HG03103 (cell line): ENCODE data around the gene ZNF627.
"Not testable (repeated sequence)": the region's sequence is repeated elsewhere in the genome, so short reads cannot be mapped to it uniquely, and the experiment has no call there.

Source experiments
- ATAC-seq: cut with Tn5 transposase; IDR thresholded peaks from one replicate; pipeline ENCODE4 v1.9.1; 2021; ENCODE audit warnings: low read depth; ENCODE audit not compliant: unreplicated experiment

Gene ZNF627

DNA sequence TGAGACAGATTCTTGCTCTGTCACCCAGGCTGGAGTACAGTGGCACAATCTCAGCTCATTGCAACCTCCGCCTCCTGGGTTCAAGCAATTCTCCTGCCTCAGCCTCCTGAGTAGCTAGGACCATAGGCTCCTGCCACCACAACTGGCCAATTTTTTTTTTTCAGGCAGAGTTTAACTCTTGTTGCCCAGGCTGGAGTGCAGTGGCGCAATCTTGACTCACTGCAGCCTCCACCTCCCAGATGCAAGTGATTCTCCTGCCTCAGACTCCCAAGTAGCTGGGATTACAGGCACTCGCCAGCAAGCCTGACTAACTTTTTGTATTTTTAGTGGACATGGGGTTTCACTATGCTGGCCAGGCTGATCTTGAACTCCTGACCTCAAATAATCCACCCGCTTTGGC, 23.5 kb upstream of the ZNF627 start:
- ATAC-seq: not testable (repeated sequence)

DNA sequence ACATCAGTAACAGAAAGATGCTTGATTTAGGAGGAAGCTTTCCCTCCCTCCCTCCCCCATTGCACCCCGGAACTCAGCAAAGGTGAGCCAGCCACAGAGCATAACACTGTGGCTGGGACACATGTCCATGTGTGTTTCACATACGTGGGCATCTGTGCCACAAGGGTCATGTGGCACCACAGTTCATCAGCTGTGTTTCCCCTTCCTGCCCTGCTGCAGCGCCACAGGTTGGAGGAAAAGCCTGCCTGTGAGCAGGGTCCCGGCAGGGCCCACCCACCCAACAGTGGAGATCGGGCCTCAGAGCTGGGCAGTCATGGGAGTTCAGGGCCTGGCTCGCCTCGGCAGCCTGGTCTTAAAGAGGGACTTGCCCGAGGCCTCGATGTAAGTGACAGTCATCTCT, 22.6 kb upstream of the ZNF627 start:
- no peak for ATAC-seq

DNA sequence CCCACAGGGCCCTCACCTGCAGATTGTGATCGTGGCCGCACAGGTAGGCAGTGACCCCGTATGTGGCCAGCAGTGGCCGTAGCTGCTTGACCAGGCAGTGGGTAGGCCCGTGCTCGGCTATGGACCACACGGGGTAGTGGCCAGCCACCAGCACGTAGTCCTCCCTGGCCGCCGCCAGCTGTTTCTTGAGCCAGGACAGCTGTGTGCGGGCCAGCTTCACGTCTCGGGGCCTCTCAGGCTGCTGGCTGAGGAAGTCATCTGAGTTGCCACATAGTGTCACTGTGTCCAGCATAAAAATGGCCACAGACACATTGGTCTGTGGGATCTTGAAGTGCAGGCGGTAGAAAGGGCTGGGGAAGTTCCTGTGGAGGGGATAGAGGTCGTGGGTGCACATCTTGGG, 21.1 kb upstream of the ZNF627 start:
- no peak for ATAC-seq

DNA sequence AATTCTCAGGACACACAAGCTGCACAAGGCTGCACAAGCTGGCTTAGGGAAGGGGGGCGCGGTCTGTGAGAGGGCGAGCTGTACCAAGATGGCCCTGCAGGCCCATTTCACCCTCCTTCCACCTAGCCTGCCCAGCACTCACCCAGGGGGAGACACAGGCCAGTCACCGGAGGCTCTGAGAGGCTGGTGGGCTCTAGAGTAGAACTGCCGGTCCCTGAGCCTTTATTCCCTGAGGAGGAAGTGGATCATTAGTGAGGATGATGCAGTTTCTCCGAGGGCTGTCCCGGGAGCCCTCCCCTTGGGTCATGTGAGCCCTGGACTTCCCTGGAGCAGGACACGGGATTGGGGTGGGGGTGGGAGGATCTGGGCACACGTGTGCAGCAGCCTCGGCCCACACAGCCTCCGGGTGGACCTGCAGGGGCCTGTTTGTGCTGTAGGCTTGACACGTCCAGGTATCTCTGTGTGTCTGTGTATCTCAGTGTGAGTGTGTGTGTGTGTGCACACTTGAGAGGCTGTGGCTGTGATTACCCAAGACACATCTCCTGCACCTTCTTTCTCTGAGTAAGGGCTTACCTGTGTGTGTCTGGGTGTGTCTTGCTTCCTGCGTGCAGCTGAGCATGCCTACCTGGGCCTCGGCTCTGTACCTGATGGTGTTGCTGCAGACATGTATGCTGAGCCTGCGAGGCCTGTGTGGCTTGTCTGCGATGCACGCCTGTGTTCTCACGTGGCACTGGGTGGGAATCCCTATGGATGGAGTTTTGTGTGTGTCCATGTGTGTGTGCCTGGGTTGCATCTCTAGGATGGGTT, 19.6 kb upstream of the ZNF627 start, which contains the start of gene ACP5:
Gene ACP5 (minus strand): TSS at position 195 of the 807 bp plus-strand sequence. CDS start 328 bp downstream, outside the sequence.
- ATAC-seq: no peak

DNA sequence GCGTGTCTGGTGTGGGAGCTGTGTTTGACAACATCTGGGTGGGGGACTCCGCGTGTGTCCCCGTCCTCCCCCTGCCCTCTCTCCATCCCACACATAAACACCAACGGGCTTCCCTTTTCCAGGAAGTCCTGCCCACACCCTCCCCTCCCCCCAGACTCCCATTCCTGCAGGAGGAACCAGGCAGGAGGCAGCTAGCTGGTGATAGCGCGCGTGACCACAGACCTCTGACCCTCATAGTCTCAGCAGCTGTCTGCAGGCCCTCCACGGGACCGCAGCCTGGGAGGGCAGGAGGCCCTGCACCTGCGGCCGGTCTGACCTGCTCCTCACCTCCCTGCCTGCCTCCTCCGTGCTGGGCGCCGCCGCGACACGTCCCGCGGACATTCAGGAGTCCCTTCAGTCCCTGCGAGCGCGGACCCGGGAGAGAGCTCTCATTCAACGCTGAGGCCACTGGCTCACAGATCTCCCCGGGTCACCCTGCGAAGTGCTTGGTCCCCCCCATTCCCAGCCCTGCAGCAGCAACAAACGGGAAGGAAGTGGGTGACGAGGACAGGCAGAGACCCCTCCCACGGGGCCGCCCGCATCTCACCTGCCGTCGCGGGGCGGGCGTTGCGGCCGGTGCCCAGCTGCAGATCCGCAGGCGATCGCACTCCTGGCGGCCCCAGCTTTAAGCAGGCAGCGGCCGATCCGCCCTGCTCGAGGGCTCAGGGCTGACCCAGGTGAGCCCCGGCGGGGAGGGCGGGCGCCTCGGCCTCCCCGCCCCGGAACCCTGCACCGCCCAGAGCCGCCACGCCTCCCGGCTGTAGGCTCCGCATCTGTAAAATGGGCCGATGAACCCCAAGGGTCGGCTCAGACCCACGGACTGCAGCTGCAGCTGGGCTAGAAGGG, 18.8 kb upstream of the ZNF627 start:
- ATAC-seq: no peak

DNA sequence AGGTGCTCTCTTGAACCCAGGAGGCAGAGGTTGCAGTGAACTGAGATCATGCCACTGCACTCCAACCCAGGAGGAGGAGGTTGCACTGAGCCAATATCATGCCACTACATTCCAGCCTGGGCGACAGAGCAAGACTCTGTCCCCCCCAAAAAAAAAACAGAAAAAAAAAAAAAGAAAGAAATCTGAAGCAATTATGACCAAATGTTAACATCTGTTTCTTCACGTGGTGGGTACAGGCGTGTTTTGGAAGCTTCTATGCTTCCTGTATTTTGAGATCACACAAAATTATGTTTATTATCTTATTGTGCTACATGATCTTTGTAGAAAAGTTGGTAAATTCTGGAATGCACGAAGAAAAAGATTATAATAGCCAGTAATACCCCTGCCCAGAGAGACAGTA, 17.2 kb upstream of the ZNF627 start:
- ATAC-seq: no peak

DNA sequence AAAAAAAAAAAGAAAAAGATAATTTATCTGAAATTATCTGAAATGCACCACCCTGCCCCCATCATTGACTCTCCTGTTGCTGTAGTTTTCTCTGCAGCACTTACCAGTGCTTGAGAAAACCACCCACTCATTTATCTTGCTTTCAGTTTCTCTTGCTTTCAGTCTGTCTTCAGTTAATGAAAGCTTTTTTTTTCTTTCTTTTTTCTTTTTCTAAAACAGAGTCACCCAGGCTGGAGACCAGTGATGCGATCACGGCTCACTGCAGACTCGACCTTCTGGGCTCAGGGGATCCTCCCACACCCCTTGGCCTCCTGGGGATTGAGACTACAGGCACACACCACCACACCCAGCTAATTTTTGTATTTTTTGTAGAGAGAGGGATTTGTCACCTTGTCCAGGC, 15.5 kb upstream of the ZNF627 start:
- peak; percentile 56 for ATAC-seq

DNA sequence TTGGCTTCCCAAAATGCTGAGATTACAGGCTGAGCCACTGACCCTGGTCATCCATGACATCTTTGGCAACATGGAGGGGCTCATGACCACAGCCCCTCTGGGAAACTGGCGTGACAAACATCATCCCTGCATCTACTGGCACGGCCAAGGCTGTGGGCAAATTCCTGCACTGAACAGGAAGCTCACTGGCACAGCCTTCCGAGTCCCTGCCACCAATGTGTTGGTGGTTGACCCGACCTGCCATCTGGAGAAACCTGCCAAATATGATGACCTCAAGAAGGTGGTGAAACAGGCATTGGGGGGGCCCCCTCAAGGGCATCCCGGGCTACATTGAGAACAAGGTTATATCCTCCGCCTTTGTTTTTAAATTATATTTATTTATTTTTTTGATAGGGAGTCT, 11.0 kb upstream of the ZNF627 start:
- no peak for ATAC-seq

DNA sequence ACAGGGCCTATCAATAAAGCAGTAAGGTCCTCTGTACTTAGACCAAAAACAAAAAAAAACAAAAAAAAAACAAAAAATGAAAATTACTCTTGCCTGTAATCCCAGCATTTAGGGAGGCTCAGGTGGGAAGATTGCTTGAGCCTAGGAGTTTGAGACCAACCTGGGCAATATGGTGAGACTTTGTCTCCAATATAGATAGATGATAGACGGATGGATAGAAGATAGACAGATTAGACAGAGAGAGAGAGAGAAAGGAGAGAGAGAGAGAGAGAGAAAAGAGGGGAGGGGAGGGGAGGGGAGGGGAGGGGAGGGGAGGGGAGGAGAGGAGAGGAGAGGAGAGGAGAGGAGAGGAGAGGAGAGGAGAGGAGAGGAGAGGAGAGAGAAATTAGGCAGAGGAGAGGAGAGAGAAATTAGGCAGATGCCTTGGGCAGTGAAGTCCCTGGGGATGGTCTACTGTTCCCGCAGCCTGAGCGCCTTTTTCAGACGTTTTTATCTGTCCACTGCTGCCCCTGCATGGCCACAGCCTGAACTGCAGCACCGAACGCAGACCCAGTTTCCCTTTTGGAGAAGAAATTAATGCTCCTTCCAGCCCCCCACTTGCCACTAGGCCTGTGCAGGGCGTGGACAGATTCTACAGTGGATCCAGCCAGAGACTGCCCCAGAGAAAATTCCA, 9.8 kb upstream of the ZNF627 start:
- no peak for ATAC-seq

DNA sequence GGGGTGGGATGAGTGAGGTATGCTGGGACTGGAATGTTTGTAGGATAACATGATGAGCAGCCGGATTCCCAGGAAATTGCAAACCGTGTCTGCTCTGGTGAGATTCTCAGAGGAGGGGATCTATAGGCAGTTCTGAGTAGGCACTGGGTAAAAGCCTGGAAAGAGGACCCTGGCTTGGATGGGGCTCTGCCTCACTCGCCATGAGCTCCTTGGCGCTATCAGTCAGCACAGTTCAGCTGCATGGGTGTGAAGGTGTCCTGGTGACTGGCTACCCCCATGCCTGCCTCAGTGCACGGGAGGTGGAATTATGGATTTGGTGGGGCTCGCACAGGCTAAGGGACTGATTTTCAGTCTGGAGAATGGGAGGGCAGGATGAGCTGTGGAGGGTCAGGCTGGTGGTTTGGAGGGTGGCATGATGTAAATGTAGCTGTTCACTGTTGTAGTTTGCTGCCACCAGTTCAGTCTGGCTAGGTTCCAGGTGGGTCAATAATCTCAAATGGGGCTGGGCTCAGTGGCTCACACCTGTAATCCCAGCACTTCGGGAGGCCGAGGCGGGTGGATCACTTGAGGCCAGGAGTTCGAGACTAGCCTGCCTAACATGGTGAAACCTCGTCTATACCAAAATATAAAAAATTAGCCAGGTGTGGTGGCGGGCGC, 9.2 kb upstream of the ZNF627 start:
- ATAC-seq: no peak

DNA sequence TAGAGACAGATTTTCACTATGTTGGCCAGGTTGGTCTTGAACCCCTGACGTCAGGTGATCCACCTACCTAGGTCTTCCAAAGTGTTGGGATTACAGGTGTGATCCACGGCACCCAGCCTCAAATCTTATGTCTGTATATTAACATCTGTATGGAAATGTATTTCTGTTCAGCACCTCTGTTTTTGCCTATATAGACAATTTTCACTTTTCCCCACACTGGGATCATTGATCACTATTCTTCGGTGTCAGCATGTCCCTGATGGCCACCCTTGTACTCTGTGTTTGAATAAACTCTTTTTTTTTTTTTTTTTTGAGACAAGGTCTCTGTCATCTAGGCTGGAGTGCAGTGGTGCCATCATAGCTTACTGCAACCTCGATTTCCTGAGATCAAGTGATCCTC, 3.2 kb upstream of the ZNF627 start:
- ATAC-seq: no peak

DNA sequence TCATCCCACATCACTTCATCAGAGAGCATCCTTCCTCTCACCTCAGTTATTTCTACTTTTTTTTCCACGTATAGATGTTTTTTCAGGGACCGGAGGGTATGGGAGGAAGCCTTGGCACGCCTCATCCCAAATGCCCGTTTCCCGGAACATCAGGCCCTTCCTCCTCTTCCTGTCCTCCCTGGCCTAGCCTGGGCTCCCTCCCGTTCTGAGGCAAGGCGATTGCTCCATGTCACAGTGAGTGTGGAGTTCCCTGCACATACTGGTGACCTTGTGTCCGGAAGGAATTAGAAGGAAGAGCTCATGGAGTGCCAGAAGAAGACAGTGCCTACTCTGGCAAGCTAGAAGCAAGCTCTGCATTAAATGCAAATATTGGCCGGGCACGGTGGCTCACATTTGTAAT, 1.1 kb upstream of the ZNF627 start:
- no peak for ATAC-seq

DNA sequence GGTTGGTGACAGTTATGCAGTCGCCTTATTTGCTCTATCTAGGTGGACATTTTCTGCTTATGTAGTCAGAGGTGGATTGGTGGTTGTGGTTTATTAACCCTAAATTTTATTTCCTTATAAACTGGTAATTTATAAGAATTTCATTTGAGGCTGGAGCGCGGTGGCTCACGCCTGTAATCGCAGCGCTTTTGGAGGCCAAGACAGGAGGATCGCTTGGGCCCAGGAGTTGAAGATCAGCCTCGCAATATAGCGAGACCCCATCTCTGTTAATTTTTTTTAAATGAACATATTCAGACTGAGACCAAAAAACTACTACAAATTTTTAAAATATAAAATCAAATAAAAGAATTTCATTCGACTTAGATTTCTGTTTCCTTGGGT, 810 bp downstream of the ZNF627 start:
- ATAC-seq: no peak

DNA sequence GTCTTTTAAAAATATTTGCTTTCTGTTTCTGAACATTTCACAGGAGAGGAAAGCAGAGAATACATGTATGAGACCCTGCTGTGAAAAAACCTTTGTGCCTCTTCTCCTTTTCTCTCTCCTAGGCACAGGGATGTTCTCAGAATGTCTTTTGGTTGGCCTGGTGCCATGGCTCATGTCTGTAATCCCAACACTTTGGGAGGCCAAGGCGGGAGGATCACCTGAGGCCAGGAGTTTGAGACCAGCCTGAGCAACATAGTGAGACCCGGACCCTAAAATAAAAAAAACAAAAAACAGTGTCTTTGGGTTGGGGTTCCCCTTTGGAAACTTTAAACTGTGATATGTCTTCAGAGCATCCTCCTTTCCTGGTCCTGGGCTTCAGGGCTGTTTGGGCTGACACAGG, 1.5 kb downstream of the ZNF627 start:
- no peak for ATAC-seq

DNA sequence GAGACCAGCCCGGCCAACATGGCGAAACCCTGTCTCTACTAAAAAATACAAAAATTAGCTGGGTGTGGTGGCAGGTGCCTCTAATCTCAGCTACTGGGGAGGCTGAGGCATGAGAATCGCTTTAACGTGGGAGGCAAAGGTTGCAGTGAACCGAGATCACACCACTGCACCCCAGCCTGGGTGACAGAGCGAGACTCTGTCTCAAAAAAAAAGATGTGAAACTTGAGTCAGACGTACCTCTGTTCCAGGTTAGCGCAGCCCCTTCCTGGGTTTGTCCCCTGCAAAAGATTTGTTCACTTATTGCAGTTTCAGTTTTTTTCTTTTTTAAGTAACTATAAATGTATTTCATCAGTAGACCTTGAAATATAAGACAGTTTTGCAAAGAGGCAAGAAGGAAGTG, 2.4 kb downstream of the ZNF627 start:
- ATAC-seq: not testable (repeated sequence)

DNA sequence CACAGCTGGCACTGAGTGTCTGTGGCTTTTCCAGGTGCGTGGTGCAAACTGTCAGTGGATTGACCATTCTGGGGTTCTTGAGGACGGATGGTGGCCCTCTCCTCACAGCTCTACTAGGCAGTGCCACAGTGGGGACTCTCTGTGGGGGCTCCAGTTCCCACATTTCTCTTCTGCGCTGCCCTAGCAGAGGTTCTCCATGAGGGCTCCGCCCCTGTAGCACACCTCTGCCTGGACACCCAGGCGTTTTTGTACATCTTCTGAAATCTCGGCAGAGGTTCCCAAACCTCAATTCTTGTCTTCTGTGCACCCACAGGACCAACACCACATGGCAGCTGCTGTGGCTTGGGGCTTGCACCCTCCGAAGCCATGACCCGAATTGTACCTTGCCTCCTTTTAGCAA, 9.2 kb downstream of the ZNF627 start:
- no peak for ATAC-seq

DNA sequence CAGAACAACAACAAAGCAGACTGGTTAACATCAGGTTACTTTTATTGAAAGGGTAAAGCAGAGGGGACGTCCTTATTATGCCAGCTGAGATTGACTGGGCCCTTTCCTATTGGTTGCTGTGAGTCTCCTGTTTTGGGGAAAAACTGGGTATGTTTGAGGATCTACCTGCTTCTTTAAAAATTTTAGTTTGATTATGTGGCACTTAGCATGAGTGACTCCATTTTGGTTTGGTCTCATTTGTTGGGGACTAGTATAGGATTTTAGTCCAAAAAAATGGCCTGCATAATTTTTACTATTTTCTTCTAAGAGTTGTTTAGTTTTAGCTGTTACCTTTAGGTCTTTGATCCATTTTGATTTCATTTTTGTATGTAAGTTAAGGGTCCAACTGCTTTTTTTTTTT, 14.4 kb downstream of the ZNF627 start:
- no peak for ATAC-seq

DNA sequence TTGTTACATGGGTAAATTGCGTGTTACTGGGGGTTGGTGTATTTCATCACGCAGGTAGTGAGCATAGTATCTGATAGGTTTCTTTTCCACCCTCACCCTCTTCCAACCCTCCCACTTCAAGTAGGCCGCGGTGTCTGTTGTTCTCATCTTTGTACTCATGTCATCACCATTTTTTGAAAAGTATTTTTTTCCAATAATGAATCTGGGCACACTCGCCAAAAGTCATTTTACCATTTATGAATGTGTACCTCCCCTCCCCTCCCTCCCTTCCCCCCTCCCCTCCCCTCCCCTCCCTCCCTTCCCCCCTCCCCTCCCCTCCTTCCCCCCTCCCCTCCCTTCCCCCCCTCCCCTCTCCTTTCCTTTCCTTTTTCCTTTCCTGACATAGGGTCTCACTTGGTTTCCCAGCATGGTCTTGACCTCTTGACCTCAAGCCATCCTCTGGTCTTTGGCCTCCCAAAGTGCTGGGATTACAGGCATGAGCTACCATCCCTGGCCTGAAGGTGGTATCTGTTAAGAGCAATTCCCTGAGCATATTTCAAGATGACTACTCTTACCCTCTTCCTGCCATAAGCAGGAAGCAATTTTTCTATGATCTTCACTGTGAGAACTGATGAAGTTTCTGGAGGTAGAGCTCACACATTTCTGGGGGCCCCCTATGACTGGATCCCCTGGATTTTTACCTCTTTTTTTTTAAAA, 15.7 kb downstream of the ZNF627 start:
- no peak for ATAC-seq

DNA sequence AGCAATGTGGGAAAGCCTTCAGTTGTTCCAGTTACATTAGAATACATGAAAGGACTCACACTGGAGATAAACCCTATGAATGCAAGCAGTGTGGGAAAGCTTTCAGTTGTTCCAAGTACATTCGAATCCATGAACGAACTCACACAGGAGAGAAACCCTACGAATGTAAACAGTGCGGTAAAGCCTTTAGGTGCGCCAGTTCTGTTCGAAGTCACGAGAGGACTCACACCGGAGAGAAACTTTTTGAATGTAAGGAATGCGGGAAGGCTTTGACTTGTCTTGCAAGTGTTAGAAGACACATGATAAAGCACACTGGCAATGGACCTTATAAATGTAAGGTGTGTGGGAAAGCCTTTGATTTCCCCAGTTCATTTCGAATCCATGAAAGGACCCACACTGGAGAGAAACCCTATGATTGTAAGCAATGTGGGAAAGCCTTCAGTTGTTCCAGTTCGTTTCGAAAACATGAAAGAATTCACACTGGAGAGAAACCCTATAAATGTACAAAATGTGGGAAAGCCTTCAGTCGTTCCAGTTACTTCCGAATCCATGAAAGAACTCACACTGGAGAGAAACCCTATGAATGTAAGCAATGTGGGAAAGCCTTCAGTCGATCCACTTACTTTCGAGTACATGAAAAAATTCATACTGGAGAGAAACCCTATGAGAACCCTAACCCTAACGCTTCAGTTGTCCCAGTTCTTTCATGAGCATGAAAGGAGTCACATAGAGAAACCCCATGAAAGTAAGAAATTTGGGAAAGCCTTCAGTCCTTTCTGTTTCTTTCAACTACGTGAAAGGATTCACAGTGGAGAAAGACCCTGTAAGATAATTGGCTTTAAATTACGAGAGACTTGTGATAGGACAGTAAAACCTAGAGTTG, 20.1 kb downstream of the ZNF627 start:
- ATAC-seq: no peak
